HG02870 (cell line): ENCODE results near the gene IQSEC1.

Source experiments
- ATAC-seq: cut with Tn5 transposase; IDR thresholded peaks from one replicate; pipeline ENCODE4 v1.9.1; 2021; ENCODE audit warnings: mild to moderate bottlenecking, moderate library complexity; ENCODE audit not compliant: unreplicated experiment

The IQSEC1 gene

GRCh38 chr3:13107661-13108060, 34.4 kb upstream of the IQSEC1 start:
- no peak for ATAC-seq

- no peak for ATAC-seq
These were observed 33.2 kb upstream of the IQSEC1 start for GRCh38 chr3:13106308-13107001.

- no peak for ATAC-seq
These were observed 32.6 kb upstream of the IQSEC1 start for GRCh38 chr3:13105896-13106250.

- no peak for ATAC-seq
These were observed 32.1 kb upstream of the IQSEC1 start for GRCh38 chr3:13105181-13105895.

GRCh38 chr3:13104511-13104910, 31.3 kb upstream of the IQSEC1 start:
- no peak for ATAC-seq

GRCh38 chr3:13103416-13104058, 30.3 kb upstream of the IQSEC1 start:
- ATAC-seq = no peak

- no peak for ATAC-seq
These were observed 29.4 kb upstream of the IQSEC1 start for GRCh38 chr3:13102386-13103345.

GRCh38 chr3:13099707-13100106, 26.5 kb upstream of the IQSEC1 start:
- ATAC-seq = no peak

GRCh38 chr3:13098192-13098988, 25.2 kb upstream of the IQSEC1 start:
- no peak for ATAC-seq

GRCh38 chr3:13096356-13096755, 23.1 kb upstream of the IQSEC1 start:
- no peak for ATAC-seq

GRCh38 chr3:13095408-13095937, 22.2 kb upstream of the IQSEC1 start:
- no peak for ATAC-seq

GRCh38 chr3:13093687-13094086, 20.5 kb upstream of the IQSEC1 start:
- ATAC-seq = no peak

- no peak for ATAC-seq
These were observed 19.7 kb upstream of the IQSEC1 start for GRCh38 chr3:13092621-13093617.

- ATAC-seq = no peak
These were observed 18.8 kb upstream of the IQSEC1 start for GRCh38 chr3:13091898-13092611.

- ATAC-seq = peak; percentile 30
These were observed 15.1 kb upstream of the IQSEC1 start for GRCh38 chr3:13088028-13089006.

- ATAC-seq = no peak
These were observed 14.2 kb upstream of the IQSEC1 start for GRCh38 chr3:13087320-13087990.
